Measurements from ENCODE around the gene SPANXN5. TPM values are rescaled to one million over a fixed set of nuclear protein-coding genes. Genes with fewer than 3 reads are reported as not detected.

Gene SPANXN5
- total and polyA plus RNA-seq, 2 experiments from 2014 or later = not detected

GRCh38 chrX:52824608-52825007 is 27.4 kb upstream of the SPANXN5 start:
- peaks cover 9% of the 10 kb centered on the region; the same call in 2 of the 3 replicates for H3K9me3 Mint-ChIP-seq
- Histone ChIP-seq H3K9me2 (ENCODE audit: insufficient read depth) (no peaks in the 10 kb centered on the region), H3F3A (replicated peaks; ENCODE audit: low read depth) (no peaks in the 10 kb centered on the region), H3K27me3 (ENCODE audit: insufficient read depth) (no peaks in the 10 kb centered on the region), H2AFZ (no peak overlapping the region), H3K36me3 (ENCODE audit: insufficient read depth) (no peaks in the 10 kb centered on the region), H3K27ac (ENCODE audit: low read depth) (no peak overlapping the region), H3K4me2 (no peak overlapping the region), H3K4me1 (ENCODE audit: insufficient read depth) (no peaks in the 10 kb centered on the region), H4K20me1 (replicated peaks; ENCODE audit: insufficient read depth) (no peaks in the 10 kb centered on the region), H3K79me2 (replicated peaks; ENCODE audit: insufficient read depth) (no peaks in the 10 kb centered on the region), H3K4me3 (no peak overlapping the region)
- H3K4me1 Mint-ChIP-seq = no peaks in the 10 kb centered on the region
- peaks cover 2% of the 10 kb centered on the region for H3K27me3 Mint-ChIP-seq (ENCODE audit: insufficient read depth, low read depth, poor library complexity)
- H3K36me3 Mint-ChIP-seq (ENCODE audit: low read depth) = no peaks in the 10 kb centered on the region
- H3K27ac Mint-ChIP-seq = no peak overlapping the region
- H3K4me3 Mint-ChIP-seq = no peak overlapping the region
- ATAC-seq = no peak
- no peak for TF ChIP-seq EZH2phosphoT487 (IDR thresholded peaks at IDR 0.05; ENCODE audit: unreplicated experiment)
- no peak for TF ChIP-seq ZNF331 (CRISPR knock-in tag; IDR thresholded peaks at IDR 0.05; ENCODE audit: low read depth)
- TF ChIP-seq ZNF114 (CRISPR knock-in tag; IDR thresholded peaks at IDR 0.05) = no peak
- no peak for TF ChIP-seq EZH2 (IDR thresholded peaks at IDR 0.05; ENCODE audit: low read depth, unreplicated experiment)
- no peak for TF ChIP-seq STAT1 (IDR thresholded peaks at IDR 0.05; ENCODE audit: unreplicated experiment)
- TF ChIP-seq, protein P1, sequence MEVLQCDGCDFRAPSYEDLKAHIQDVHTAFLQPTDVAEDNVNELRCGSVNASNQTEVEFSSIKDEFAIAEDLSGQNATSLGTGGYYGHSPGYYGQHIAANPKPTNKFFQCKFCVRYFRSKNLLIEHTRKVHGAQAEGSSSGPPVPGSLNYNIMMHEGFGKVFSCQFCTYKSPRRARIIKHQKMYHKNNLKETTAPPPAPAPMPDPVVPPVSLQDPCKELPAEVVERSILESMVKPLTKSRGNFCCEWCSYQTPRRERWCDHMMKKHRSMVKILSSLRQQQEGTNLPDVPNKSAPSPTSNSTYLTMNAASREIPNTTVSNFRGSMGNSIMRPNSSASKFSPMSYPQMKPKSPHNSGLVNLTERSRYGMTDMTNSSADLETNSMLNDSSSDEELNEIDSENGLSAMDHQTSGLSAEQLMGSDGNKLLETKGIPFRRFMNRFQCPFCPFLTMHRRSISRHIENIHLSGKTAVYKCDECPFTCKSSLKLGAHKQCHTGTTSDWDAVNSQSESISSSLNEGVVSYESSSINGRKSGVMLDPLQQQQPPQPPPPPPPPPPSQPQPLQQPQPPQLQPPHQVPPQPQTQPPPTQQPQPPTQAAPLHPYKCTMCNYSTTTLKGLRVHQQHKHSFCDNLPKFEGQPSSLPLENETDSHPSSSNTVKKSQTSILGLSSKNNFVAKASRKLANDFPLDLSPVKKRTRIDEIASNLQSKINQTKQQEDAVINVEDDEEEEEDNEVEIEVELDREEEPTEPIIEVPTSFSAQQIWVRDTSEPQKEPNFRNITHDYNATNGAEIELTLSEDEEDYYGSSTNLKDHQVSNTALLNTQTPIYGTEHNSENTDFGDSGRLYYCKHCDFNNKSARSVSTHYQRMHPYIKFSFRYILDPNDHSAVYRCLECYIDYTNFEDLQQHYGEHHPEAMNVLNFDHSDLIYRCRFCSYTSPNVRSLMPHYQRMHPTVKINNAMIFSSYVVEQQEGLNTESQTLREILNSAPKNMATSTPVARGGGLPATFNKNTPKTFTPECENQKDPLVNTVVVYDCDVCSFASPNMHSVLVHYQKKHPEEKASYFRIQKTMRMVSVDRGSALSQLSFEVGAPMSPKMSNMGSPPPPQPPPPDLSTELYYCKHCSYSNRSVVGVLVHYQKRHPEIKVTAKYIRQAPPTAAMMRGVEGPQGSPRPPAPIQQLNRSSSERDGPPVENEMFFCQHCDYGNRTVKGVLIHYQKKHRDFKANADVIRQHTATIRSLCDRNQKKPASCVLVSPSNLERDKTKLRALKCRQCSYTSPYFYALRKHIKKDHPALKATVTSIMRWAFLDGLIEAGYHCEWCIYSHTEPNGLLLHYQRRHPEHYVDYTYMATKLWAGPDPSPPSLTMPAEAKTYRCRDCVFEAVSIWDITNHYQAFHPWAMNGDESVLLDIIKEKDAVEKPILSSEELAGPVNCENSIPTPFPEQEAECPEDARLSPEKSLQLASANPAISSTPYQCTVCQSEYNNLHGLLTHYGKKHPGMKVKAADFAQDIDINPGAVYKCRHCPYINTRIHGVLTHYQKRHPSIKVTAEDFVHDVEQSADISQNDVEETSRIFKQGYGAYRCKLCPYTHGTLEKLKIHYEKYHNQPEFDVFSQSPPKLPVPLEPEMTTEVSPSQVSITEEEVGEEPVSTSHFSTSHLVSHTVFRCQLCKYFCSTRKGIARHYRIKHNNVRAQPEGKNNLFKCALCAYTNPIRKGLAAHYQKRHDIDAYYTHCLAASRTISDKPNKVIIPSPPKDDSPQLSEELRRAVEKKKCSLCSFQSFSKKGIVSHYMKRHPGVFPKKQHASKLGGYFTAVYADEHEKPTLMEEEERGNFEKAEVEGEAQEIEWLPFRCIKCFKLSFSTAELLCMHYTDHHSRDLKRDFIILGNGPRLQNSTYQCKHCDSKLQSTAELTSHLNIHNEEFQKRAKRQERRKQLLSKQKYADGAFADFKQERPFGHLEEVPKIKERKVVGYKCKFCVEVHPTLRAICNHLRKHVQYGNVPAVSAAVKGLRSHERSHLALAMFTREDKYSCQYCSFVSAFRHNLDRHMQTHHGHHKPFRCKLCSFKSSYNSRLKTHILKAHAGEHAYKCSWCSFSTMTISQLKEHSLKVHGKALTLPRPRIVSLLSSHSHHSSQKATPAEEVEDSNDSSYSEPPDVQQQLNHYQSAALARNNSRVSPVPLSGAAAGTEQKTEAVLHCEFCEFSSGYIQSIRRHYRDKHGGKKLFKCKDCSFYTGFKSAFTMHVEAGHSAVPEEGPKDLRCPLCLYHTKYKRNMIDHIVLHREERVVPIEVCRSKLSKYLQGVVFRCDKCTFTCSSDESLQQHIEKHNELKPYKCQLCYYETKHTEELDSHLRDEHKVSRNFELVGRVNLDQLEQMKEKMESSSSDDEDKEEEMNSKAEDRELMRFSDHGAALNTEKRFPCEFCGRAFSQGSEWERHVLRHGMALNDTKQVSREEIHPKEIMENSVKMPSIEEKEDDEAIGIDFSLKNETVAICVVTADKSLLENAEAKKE (CRISPR knock-in tag; IDR thresholded peaks at IDR 0.05) = no peak
- no peak for TF ChIP-seq JUNB (IDR thresholded peaks at IDR 0.05; ENCODE audit: unreplicated experiment)
- no peak for DNase-seq (ENCODE audit: low spot score)
